AG09309 (cell line): Measurements from ENCODE around the gene PEAR1.

ENCODE experiments used
- DNase-seq: peaks from one replicate; pipeline ENCODE4 v3.0.0-alpha.2; 2010; ENCODE audit warnings: low read depth
- H3K4me3 ChIP-seq: 2 replicates; pipeline ENCODE4 v1.5.1; 2011; ENCODE audit warnings: mild to moderate bottlenecking, low read depth, low read length, moderate library complexity; ENCODE audit not compliant: control insufficient read depth
- TF ChIP-seq, protein P1 (sequence below): IDR thresholded peaks from 2 replicates; pipeline ENCODE4 v1.5.1; 2011; ENCODE audit warnings: mild to moderate bottlenecking, low read depth, low read length, inconsistent platforms; ENCODE audit not compliant: insufficient read depth, control insufficient read depth; ENCODE audit errors: missing control alignments

PEAR1 gene

DNA sequence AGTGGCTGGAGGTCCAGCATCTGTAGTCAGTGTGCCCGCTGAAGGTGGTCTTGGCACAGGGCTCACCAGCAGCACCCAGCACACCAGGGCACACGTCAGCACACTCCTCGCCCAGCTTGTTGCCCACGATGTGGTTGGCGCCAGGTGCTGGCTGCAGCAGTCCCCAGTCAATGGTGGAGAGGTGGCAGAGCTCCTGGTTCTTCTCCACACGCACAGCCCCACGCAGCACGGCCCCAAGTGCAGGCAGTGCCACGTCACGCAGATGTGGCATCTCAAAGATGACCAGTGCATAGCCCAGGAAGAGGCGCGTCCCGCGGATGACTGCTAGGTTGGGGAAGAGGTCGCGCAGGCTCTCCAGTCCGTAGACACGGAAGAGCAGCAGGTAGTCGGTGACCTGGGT lies 39.8 kb upstream of the PEAR1 start:
- no peak overlapping the region for H3K4me3 ChIP-seq
- TF ChIP-seq, protein P1, sequence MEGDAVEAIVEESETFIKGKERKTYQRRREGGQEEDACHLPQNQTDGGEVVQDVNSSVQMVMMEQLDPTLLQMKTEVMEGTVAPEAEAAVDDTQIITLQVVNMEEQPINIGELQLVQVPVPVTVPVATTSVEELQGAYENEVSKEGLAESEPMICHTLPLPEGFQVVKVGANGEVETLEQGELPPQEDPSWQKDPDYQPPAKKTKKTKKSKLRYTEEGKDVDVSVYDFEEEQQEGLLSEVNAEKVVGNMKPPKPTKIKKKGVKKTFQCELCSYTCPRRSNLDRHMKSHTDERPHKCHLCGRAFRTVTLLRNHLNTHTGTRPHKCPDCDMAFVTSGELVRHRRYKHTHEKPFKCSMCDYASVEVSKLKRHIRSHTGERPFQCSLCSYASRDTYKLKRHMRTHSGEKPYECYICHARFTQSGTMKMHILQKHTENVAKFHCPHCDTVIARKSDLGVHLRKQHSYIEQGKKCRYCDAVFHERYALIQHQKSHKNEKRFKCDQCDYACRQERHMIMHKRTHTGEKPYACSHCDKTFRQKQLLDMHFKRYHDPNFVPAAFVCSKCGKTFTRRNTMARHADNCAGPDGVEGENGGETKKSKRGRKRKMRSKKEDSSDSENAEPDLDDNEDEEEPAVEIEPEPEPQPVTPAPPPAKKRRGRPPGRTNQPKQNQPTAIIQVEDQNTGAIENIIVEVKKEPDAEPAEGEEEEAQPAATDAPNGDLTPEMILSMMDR: no peak
- DNase-seq: no peak

DNA sequence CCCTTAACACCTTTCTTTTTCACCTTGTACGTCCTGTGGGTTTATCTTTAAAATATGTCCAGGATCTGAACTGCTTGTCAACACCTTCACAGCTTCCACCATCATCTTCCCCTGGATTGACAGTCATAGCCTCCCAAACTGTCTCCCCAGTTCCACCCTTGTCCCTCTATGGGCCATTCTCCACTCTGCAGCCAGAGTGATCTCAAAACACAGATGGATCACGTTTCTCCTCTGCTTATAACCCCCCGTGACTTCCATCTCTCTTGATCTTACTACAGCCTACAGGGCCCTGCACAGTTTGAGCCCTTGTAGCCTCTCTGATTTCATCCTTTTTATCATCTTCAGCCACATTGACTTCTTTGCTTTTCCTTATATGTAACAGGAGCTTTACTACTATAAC lies 38.9 kb upstream of the PEAR1 start:
- DNase-seq: no peak
- H3K4me3 ChIP-seq: no peak overlapping the region
- TF ChIP-seq, protein P1: no peak

DNA sequence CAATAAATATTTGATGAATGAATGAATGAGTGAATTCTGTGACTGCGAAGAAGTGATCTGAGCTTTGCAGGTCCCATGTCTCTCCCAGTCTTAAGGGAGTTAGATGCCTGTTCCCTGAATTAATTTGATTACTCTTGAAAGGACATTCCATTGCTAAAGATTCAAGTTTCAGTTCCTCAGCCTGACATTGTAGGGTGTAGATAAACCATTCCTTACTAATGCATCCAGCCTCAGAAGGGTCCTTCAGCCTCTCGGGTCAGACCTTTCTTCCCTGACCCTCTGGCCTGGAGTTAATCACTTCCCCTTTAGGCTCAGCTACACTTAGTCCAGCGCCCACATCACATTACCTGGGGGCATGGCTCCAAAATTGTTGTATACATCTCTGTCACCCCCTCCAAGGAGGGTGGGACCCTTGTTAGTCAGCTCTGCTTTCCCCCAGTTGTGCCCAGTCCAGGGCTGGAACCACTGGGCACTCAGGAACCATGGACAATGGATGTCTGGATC lies 37.2 kb upstream of the PEAR1 start:
- TF ChIP-seq, protein P1: no peak
- H3K4me3 ChIP-seq: no peak overlapping the region
- DNase-seq: no peak

DNA sequence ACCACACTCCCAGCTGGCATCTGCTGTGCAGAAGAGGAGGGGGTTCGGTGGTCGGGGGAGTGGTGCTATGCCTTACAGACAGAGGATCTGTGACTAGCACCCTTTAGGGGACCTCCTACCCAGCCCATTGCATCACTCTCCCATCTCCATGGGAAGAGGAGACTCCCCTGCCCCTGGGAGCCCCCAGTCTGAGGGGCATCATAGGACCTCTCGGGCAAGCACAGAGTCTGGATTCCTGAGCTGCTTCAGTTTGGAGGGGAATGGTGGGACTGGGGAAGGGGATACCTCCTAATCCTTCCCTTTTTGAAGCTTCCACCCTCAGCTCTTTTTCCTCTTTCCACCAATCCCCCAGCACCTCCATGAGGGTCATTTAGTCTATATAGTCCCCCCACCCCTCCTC lies 36.0 kb upstream of the PEAR1 start:
- TF ChIP-seq, protein P1: no peak
- DNase-seq: no peak
- no peak overlapping the region for H3K4me3 ChIP-seq

DNA sequence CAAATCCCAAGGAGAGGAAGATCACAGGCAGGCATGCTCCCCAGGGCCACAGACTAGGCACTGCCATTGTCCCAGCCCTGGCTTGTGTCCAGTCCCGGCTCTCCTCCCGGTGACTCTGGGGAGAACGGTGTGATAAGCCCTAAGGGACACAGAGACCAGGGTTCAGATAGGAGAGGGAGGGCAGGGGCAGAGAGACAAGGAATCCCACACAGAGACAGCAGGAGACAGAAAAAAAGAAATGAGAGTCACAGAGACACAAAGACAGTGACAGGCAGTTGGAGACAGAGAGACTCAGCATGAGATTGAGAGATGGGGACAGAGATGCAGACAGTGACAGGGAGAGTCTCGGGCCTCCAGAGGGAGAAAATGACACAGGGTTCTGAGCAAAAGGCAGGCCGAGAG lies 35.0 kb upstream of the PEAR1 start:
- H3K4me3 ChIP-seq: no peak overlapping the region
- TF ChIP-seq, protein P1: no peak
- DNase-seq: no peak

DNA sequence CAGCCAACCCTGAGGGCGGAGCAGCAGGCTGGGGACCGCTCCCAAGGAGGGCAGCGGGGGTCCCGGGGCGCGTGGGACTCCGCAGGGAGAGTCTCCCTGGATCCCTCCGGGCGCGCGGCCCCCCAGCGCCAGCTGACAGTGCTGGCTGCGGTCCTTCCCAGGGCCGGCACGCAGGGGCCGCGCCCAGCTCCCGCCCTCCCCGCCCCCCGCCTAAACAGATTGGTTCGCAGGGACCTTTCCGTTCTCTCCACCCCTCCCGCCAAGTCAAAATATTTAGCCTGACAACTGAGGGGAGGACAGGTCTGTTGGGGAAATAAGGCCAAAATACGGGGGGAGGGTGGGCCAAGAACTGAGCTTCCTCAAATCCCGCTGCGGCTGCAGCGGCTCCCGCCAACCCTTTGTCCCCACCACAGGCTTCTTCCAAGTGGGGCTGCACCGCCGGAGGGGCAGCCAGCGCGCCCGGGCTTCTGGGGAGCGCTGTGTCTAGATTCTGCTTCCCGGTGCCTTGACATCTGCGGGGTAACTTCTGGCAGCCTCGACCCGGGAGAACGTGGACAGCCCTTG lies 34.5 kb upstream of the PEAR1 start, which contains the start of gene INSRR:
Gene INSRR, minus strand, starts transcription at position 159 of the 564 bp plus-strand sequence. CDS start 496 bp downstream, outside the sequence.
- TF ChIP-seq, protein P1: no peak
- DNase-seq: no peak
- H3K4me3 ChIP-seq: peak within 1 kb of the TSS; percentile 42
